Choroid plexus epithelial cell (primary cell): ENCODE data around the gene SNRPD3.

Experiments
- DNase-seq: peaks from one replicate; pipeline ENCODE4 v3.0.0-alpha.2; 2010; ENCODE audit warnings: low read depth
- H3K4me3 ChIP-seq: 2 replicates; pipeline ENCODE4 v1.5.1; 2011; ENCODE audit warnings: low read depth, mild to moderate bottlenecking, control low read depth, low read length, moderate library complexity
- CTCF ChIP-seq: conservative IDR thresholded peaks from 2 replicates; pipeline ENCODE4 v1.5.1; 2011; ENCODE audit warnings: low read depth, mild to moderate bottlenecking, control low read depth, inconsistent platforms, low read length, moderate library complexity

Gene SNRPD3

GRCh38 chr22:24583221-24584165, 27.7 kb downstream of the SNRPD3 start:
- TF ChIP-seq CTCF: no peak
- DNase-seq: peak; percentile 23
- H3K4me3 ChIP-seq: no peak overlapping the region

- no peak overlapping the region for H3K4me3 ChIP-seq
- no peak for TF ChIP-seq CTCF
- DNase-seq: no peak
Measured at GRCh38 chr22:24584166-24584790, 28.5 kb downstream of the SNRPD3 start.

- H3K4me3 ChIP-seq: no peak overlapping the region
- no peak for DNase-seq
- no peak for TF ChIP-seq CTCF
Measured at GRCh38 chr22:24584871-24585411, 29.1 kb downstream of the SNRPD3 start.

- H3K4me3 ChIP-seq: no peak overlapping the region
- no peak for TF ChIP-seq CTCF
- DNase-seq: no peak
Measured at GRCh38 chr22:24585461-24585860, 29.7 kb downstream of the SNRPD3 start.

GRCh38 chr22:24585927-24586546, 30.2 kb downstream of the SNRPD3 start:
- TF ChIP-seq CTCF: no peak
- no peak for DNase-seq

GRCh38 chr22:24587251-24587650, 31.5 kb downstream of the SNRPD3 start:
- no peak overlapping the region for H3K4me3 ChIP-seq
- no peak for TF ChIP-seq CTCF

More at GRCh38 chr22:24585927-24586546, 30.2 kb downstream of the SNRPD3 start:
- H3K4me3 ChIP-seq: no peak overlapping the region

More at GRCh38 chr22:24587251-24587650, 31.5 kb downstream of the SNRPD3 start:
- no peak for DNase-seq
